ENCODE measurements around the gene SYNPO.

SYNPO gene

GRCh38 chr5:150636391-150637244 is 3.8 kb upstream of the SYNPO start:
- DNase-seq, result peak; percentile 74

GRCh38 chr5:150637245-150638052 is 3.0 kb upstream of the SYNPO start:
- DNase-seq, result peak; percentile 90
- in situ Hi-C loops (cut with HindIII; ENCODE audit: low pct_ligation_motif_present, low pct_unique_long_range_greater_than_20kb, low sequenced_read_pairs), result no loop called here

More at GRCh38 chr5:150636391-150637244, 3.8 kb upstream of the SYNPO start:
- in situ Hi-C loops (cut with HindIII; ENCODE audit: low pct_ligation_motif_present, low pct_unique_long_range_greater_than_20kb, low sequenced_read_pairs), result no loop called here

- DNase-seq, result no peak
- in situ Hi-C loops (cut with HindIII; ENCODE audit: low pct_ligation_motif_present, low pct_unique_long_range_greater_than_20kb, low sequenced_read_pairs), result no loop called here
These were observed 2.4 kb upstream of the SYNPO start for GRCh38 chr5:150638053-150638444.

GRCh38 chr5:150638488-150639376 is 1.7 kb upstream of the SYNPO start:
- DNase-seq, result peak; percentile 59
- in situ Hi-C loops (cut with HindIII; ENCODE audit: low pct_ligation_motif_present, low pct_unique_long_range_greater_than_20kb, low sequenced_read_pairs), result no loop called here

- no peak for DNase-seq
- in situ Hi-C loops (cut with HindIII; ENCODE audit: low pct_ligation_motif_present, low pct_unique_long_range_greater_than_20kb, low sequenced_read_pairs), result no loop called here
These were observed 1.1 kb upstream of the SYNPO start for GRCh38 chr5:150639377-150639692.

GRCh38 chr5:150639751-150640150 is 709 bp upstream of the SYNPO start:
- in situ Hi-C loops (cut with HindIII; ENCODE audit: low pct_ligation_motif_present, low pct_unique_long_range_greater_than_20kb, low sequenced_read_pairs), result no loop called here
- no peak for DNase-seq

- in situ Hi-C loops (cut with HindIII; ENCODE audit: low pct_ligation_motif_present, low pct_unique_long_range_greater_than_20kb, low sequenced_read_pairs), result no loop called here
- DNase-seq, result peak; percentile 63
These were observed 628 bp downstream of the SYNPO start for GRCh38 chr5:150641006-150641570.

GRCh38 chr5:150641824-150642566 is 1.5 kb downstream of the SYNPO start:
- in situ Hi-C loops (cut with HindIII; ENCODE audit: low pct_ligation_motif_present, low pct_unique_long_range_greater_than_20kb, low sequenced_read_pairs), result no loop called here
- no peak for DNase-seq

- peak; percentile 94 for DNase-seq
- in situ Hi-C loops (cut with HindIII; ENCODE audit: low pct_ligation_motif_present, low pct_unique_long_range_greater_than_20kb, low sequenced_read_pairs), result no loop called here
These were observed 2.1 kb downstream of the SYNPO start for GRCh38 chr5:150642567-150642927.

- in situ Hi-C loops (cut with HindIII; ENCODE audit: low pct_ligation_motif_present, low pct_unique_long_range_greater_than_20kb, low sequenced_read_pairs), result no loop called here
- no peak for DNase-seq
These were observed 2.7 kb downstream of the SYNPO start for GRCh38 chr5:150642991-150643710.

- DNase-seq, result no peak
- in situ Hi-C loops (cut with HindIII; ENCODE audit: low pct_ligation_motif_present, low pct_unique_long_range_greater_than_20kb, low sequenced_read_pairs), result no loop called here
These were observed 3.6 kb downstream of the SYNPO start for GRCh38 chr5:150644058-150644457.

GRCh38 chr5:150644514-150644913 is 4.1 kb downstream of the SYNPO start:
- no peak for DNase-seq
- in situ Hi-C loops (cut with HindIII; ENCODE audit: low pct_ligation_motif_present, low pct_unique_long_range_greater_than_20kb, low sequenced_read_pairs), result no loop called here

GRCh38 chr5:150645070-150645700 is 4.7 kb downstream of the SYNPO start:
- no peak for DNase-seq
- in situ Hi-C loops (cut with HindIII; ENCODE audit: low pct_ligation_motif_present, low pct_unique_long_range_greater_than_20kb, low sequenced_read_pairs), result no loop called here

- in situ Hi-C loops (cut with HindIII; ENCODE audit: low pct_ligation_motif_present, low pct_unique_long_range_greater_than_20kb, low sequenced_read_pairs), result no loop called here
- DNase-seq, result no peak
These were observed 7.1 kb downstream of the SYNPO start for GRCh38 chr5:150647275-150648251.

GRCh38 chr5:150648294-150649107 is 8.0 kb downstream of the SYNPO start:
- in situ Hi-C loops (cut with HindIII; ENCODE audit: low pct_ligation_motif_present, low pct_unique_long_range_greater_than_20kb, low sequenced_read_pairs), result no loop called here
- no peak for DNase-seq
